ENCODE measurements around the gene SRGAP1. TPM values are rescaled to one million over a fixed set of nuclear protein-coding genes. Genes with fewer than 3 reads are reported as not detected.
"Not testable (repeated sequence)": the region's sequence is repeated elsewhere in the genome, so short reads cannot be mapped to it uniquely, and the experiment has no call there.

Gene SRGAP1
- total and polyA plus RNA-seq, 2 experiments from 2014 or later, result 13.0 to 29.4 TPM

DNA sequence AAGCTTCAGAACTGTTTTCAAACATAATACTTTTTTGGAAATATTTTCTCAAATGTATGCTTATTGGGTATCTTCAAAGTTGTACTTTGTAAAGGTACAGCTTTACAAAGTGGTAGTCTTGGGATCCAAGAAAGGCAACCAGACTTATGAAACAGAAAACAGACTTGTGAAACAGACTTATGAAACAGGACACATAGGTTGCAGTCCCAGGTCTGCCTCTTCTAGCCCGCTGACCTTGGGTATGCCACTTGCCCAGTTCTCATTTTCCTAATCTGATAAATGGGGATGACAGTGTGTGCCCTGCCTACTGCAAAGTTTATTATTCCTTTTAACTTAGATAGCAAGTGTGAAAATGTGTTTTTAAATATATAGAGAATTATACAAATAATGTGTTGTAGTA is 263.3 kb downstream of the SRGAP1 start:
- TF ChIP-seq EZH2 (IDR thresholded peaks at IDR 0.05; ENCODE audit: insufficient read depth, poor library complexity, severe bottlenecking) (no peak), EZH2phosphoT487 (IDR thresholded peaks at IDR 0.05; ENCODE audit: insufficient read depth, low read depth) (no peak)
- in situ Hi-C loops (cut with MboI), result no loop called here
- no peak overlapping the region for H3K9ac ChIP-seq
- no peak overlapping the region for H3K4me3 ChIP-seq
- H2AFZ ChIP-seq, result no peak overlapping the region
- H3K36me3 ChIP-seq (ENCODE audit: low read depth), result peaks cover 48% of the 10 kb centered on the region
- H4K20me1 ChIP-seq (ENCODE audit: insufficient read depth), result no peaks in the 10 kb centered on the region
- no peaks in the 10 kb centered on the region for H3K9me3 ChIP-seq (ENCODE audit: low read depth)
- no peak overlapping the region for H3K4me2 ChIP-seq (ENCODE audit: unreplicated experiment)
- H3K27me3 ChIP-seq (replicated peaks; ENCODE audit: insufficient read depth), result no peaks in the 10 kb centered on the region
- H3F3A ChIP-seq (ENCODE audit: insufficient read depth), result peaks cover 44% of the 10 kb centered on the region
- no peak overlapping the region for H3K27ac ChIP-seq
- peaks cover 30% of the 10 kb centered on the region for H3K4me1 ChIP-seq (ENCODE audit: insufficient read depth)
- 94 to 100% methylated on average over 1 of the region's 1 CpG for WGBS, 2 experiments (ENCODE audit: low coverage in 1 of 2, low lambda C conversion rate in 2 of 2, missing lambda C conversion rate in 2 of 2)
- no peak for DNase-seq
- no peaks in the 10 kb centered on the region for H3K79me2 ChIP-seq (ENCODE audit: insufficient read depth)
- no peaks in the 10 kb centered on the region; the same call in 1 of the 2 replicates for H3K9me2 ChIP-seq (ENCODE audit: insufficient read depth)

DNA sequence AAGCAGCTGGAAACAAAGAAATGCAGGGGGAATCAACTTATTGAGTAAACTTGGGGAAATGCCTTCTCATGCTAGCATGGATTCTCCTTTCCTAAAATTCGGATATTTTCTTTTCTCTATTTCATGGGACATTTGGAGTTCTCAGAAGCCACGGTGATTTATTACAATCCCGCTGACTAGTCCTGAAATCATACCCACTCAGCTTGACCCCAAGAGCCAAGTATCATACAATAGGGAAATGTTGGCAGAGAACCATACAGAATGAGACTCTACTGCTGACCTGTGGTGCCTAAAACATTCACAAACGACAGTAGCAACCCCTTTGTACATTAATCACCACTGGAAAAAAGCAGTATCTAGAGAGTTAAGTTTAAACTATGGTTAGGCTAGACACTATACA is 265.2 kb downstream of the SRGAP1 start:
- Histone ChIP-seq H4K20me1 (ENCODE audit: insufficient read depth) (no peaks in the 10 kb centered on the region), H3K9ac (no peak overlapping the region), H3K36me3 (ENCODE audit: low read depth) (peaks cover 60% of the 10 kb centered on the region), H3K9me3 (ENCODE audit: low read depth) (no peaks in the 10 kb centered on the region), H3K79me2 (ENCODE audit: insufficient read depth) (0 out of 2 replicates have a peak, but pooled peaks cover 1% of the 10 kb centered on the region), H3K4me1 (ENCODE audit: insufficient read depth) (peaks cover 12% of the 10 kb centered on the region), H3K4me3 (no peak overlapping the region), H3K9me2 (ENCODE audit: insufficient read depth) (no peaks in the 10 kb centered on the region; the same call in 1 of the 2 replicates), H3K27me3 (replicated peaks; ENCODE audit: insufficient read depth) (no peaks in the 10 kb centered on the region), H3F3A (ENCODE audit: insufficient read depth) (peaks cover 28% of the 10 kb centered on the region; the same call in 1 of the 2 replicates), H2AFZ (no peak overlapping the region), H3K27ac (no peak overlapping the region), H3K4me2 (ENCODE audit: unreplicated experiment) (no peak overlapping the region)
- no peak for TF ChIP-seq EZH2phosphoT487 (IDR thresholded peaks at IDR 0.05; ENCODE audit: insufficient read depth, low read depth)
- no peak for TF ChIP-seq EZH2 (IDR thresholded peaks at IDR 0.05; ENCODE audit: insufficient read depth, poor library complexity, severe bottlenecking)
- in situ Hi-C loops (cut with MboI), result no loop called here
- no peak for DNase-seq
- whole genome bisulfite sequencing, 2 experiments (ENCODE audit: low coverage in 1 of 2, low lambda C conversion rate in 2 of 2, missing lambda C conversion rate in 2 of 2), result 75 to 76% methylated on average over 4 of the region's 4 CpGs

DNA sequence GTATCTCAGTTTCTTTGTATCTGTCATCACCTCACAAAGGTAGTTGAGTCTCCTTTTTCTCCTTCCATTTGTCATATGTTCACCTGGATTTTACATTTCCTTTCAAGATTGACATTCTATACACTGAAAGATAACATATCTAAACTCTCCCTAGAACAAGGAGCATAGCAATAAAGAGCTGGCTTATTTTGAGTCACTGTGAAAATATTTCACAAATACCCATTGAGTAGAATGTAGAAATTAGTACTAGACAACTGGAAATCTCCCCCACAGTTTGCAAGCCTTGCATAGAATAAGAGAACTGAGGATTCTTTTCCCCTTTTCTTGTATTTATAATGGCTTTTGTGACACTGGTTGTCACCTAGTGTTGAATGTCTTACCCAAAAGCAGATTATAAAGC is 266.4 kb downstream of the SRGAP1 start:
- Histone ChIP-seq H3K9ac (no peak overlapping the region), H3K27ac (no peak overlapping the region), H3K79me2 (ENCODE audit: insufficient read depth) (peaks cover 10% of the 10 kb centered on the region; the same call in 1 of the 2 replicates), H3K4me1 (ENCODE audit: insufficient read depth) (peaks cover 12% of the 10 kb centered on the region), H2AFZ (no peak overlapping the region), H3K9me3 (ENCODE audit: low read depth) (no peaks in the 10 kb centered on the region), H3K36me3 (ENCODE audit: low read depth) (peaks cover 65% of the 10 kb centered on the region), H3K27me3 (replicated peaks; ENCODE audit: insufficient read depth) (no peaks in the 10 kb centered on the region), H3F3A (ENCODE audit: insufficient read depth) (peaks cover 28% of the 10 kb centered on the region; the same call in 1 of the 2 replicates), H4K20me1 (ENCODE audit: insufficient read depth) (no peaks in the 10 kb centered on the region), H3K4me3 (no peak overlapping the region), H3K9me2 (ENCODE audit: insufficient read depth) (no peaks in the 10 kb centered on the region; the same call in 1 of the 2 replicates), H3K4me2 (ENCODE audit: unreplicated experiment) (no peak overlapping the region)
- peak; percentile 29 for DNase-seq
- in situ Hi-C loops (cut with MboI), result no loop called here
- TF ChIP-seq EZH2phosphoT487 (IDR thresholded peaks at IDR 0.05; ENCODE audit: insufficient read depth, low read depth), result no peak
- no peak for TF ChIP-seq EZH2 (IDR thresholded peaks at IDR 0.05; ENCODE audit: insufficient read depth, poor library complexity, severe bottlenecking)

DNA sequence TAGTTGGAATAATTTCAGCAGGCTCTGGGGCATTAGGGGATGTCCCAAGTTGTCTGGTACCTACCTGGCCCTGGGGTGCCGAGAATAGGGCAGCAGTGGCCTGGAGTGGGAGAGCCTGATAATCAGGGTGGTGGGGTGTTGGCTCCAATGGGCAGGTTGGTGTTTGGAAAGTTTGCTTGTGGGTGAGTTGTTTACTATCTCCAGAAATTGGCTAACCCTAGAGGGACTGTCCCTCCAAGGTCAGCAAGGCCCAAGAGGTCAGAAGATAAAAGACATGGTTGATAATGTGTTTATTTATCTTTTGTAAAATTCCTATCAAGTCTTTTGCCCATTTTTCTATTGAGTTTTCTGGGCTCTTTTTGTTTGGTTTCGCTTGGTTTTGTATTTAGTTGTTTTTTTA is 272.5 kb downstream of the SRGAP1 start:
- no peak overlapping the region for H2AFZ ChIP-seq
- no peaks in the 10 kb centered on the region for H4K20me1 ChIP-seq (ENCODE audit: insufficient read depth)
- H3K9ac ChIP-seq, result no peak overlapping the region
- H3K27me3 ChIP-seq (replicated peaks; ENCODE audit: insufficient read depth), result no peaks in the 10 kb centered on the region
- 88 to 89% methylated on average over 2 of the region's 2 CpGs for WGBS, 2 experiments (ENCODE audit: low coverage in 1 of 2, low lambda C conversion rate in 2 of 2, missing lambda C conversion rate in 2 of 2)
- H3K4me2 ChIP-seq (ENCODE audit: unreplicated experiment), result no peak overlapping the region
- no peaks in the 10 kb centered on the region for H3K4me1 ChIP-seq (ENCODE audit: insufficient read depth)
- H3K79me2 ChIP-seq (ENCODE audit: insufficient read depth), result peaks cover 30% of the 10 kb centered on the region
- no peaks in the 10 kb centered on the region; the same call in 1 of the 2 replicates for H3K9me2 ChIP-seq (ENCODE audit: insufficient read depth)
- TF ChIP-seq EZH2 (IDR thresholded peaks at IDR 0.05; ENCODE audit: insufficient read depth, poor library complexity, severe bottlenecking) (no peak), EZH2phosphoT487 (IDR thresholded peaks at IDR 0.05; ENCODE audit: insufficient read depth, low read depth) (no peak)
- H3K27ac ChIP-seq, result no peak overlapping the region
- H3K9me3 ChIP-seq (ENCODE audit: low read depth), result no peaks in the 10 kb centered on the region
- no peak overlapping the region for H3K4me3 ChIP-seq
- DNase-seq, result no peak
- peaks cover 60% of the 10 kb centered on the region for H3K36me3 ChIP-seq (ENCODE audit: low read depth)
- in situ Hi-C loops (cut with MboI), result no loop called here
- 0 out of 2 replicates have a peak, but pooled peaks cover 6% of the 10 kb centered on the region for H3F3A ChIP-seq (ENCODE audit: insufficient read depth)

DNA sequence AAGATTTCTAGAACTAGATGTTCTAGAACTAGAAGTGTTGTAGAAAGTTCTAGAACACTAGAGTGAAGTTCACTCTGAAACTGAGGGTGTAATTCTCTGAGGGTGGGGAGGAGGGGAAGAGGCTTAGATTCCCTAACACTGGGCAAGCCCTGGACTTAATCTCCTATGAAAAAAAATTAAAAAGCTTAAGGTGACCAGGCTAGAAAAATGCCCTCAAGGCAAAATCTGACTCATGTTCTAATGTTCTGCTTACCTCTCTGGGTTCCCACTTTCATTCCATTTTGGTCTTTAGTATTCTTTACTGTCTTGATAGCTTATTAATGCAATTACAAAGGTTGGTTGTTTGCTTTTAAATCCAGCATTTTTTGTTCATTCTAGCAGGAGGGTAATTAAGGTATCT is 276.1 kb downstream of the SRGAP1 start:
- H2AFZ ChIP-seq, result no peak overlapping the region
- peaks cover 55% of the 10 kb centered on the region for H3K36me3 ChIP-seq (ENCODE audit: low read depth)
- peaks cover 6% of the 10 kb centered on the region; the same call in 1 of the 2 replicates for H3K4me1 ChIP-seq (ENCODE audit: insufficient read depth)
- H3K4me3 ChIP-seq, result no peak overlapping the region
- H3K27ac ChIP-seq, result no peak overlapping the region
- no peaks in the 10 kb centered on the region for H3K9me2 ChIP-seq (ENCODE audit: insufficient read depth)
- H3K79me2 ChIP-seq (ENCODE audit: insufficient read depth), result peaks cover 40% of the 10 kb centered on the region
- H3K9me3 ChIP-seq (ENCODE audit: low read depth), result no peaks in the 10 kb centered on the region
- H3K4me2 ChIP-seq (ENCODE audit: unreplicated experiment), result no peak overlapping the region
- TF ChIP-seq EZH2phosphoT487 (IDR thresholded peaks at IDR 0.05; ENCODE audit: insufficient read depth, low read depth) (no peak), EZH2 (IDR thresholded peaks at IDR 0.05; ENCODE audit: insufficient read depth, poor library complexity, severe bottlenecking) (no peak)
- no peaks in the 10 kb centered on the region for H4K20me1 ChIP-seq (ENCODE audit: insufficient read depth)
- in situ Hi-C loops (cut with MboI), result no loop called here
- H3F3A ChIP-seq (ENCODE audit: insufficient read depth), result peaks cover 12% of the 10 kb centered on the region; the same call in 1 of the 2 replicates
- peak; percentile 20 for DNase-seq
- H3K9ac ChIP-seq, result no peak overlapping the region
- H3K27me3 ChIP-seq (replicated peaks; ENCODE audit: insufficient read depth), result no peaks in the 10 kb centered on the region

DNA sequence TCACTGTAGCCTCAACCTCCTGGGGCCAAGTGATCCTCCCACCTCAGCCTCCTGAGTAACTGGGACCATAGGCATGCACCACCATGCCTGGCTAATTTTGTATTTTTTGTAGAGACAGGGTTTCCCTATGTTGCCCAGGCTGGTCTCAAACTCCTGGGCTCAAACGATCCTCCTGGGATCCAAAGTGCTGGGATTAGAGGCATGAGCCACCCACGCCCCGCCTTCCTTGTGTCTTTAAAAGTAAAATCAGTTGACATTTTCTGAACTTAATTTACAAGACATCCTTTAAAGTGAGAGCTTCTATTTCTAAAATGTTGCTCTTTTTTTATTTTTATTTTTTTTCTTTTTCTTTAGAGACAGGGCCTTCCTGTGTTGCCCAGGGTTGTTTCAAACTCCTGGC is 276.6 kb downstream of the SRGAP1 start:
- Histone ChIP-seq H3K36me3 (ENCODE audit: low read depth) (peaks cover 53% of the 10 kb centered on the region), H3F3A (ENCODE audit: insufficient read depth) (peaks cover 12% of the 10 kb centered on the region; the same call in 1 of the 2 replicates), H3K79me2 (ENCODE audit: insufficient read depth) (peaks cover 45% of the 10 kb centered on the region)
- H3K9me3 ChIP-seq (ENCODE audit: low read depth); H3K27ac ChIP-seq; H3K9me2 ChIP-seq (ENCODE audit: insufficient read depth); H3K27me3 ChIP-seq (replicated peaks; ENCODE audit: insufficient read depth); H2AFZ ChIP-seq; H4K20me1 ChIP-seq (ENCODE audit: insufficient read depth); H3K9ac ChIP-seq; H3K4me2 ChIP-seq (ENCODE audit: unreplicated experiment); H3K4me3 ChIP-seq; DNase-seq; in situ Hi-C loops (cut with MboI); H3K4me1 ChIP-seq (ENCODE audit: insufficient read depth): not testable (repeated sequence)
- WGBS, 2 experiments (ENCODE audit: low coverage in 1 of 2, low lambda C conversion rate in 2 of 2, missing lambda C conversion rate in 2 of 2), result 98 to 100% methylated on average over 3 of the region's 3 CpGs
